Liver (tissue), 3 donors: ENCODE results near the gene SLC5A2.

Source experiments
- ATF3 ChIP-seq: IDR thresholded peaks from 2 replicates; pipeline ENCODE4 v1.6.1; 2016; ENCODE audit warnings: antibody characterized with exemption
- CTCF ChIP-seq: fragments of 150-350 bp; IDR thresholded peaks from 2 replicates; pipeline ENCODE4 v1.5.1; 2017; ENCODE audit warnings: improper control_type of control experiment, low read depth, low read length; ENCODE audit not compliant: missing input control
- EGR1 ChIP-seq, 2 donors: IDR thresholded peaks; 2 replicates each; pipeline ENCODE4 v1.6.1; 2016 to 2018; ENCODE audit warnings: antibody characterized with exemption in 2 of 2, low read depth in 2 of 2
- FOXA1 ChIP-seq: IDR thresholded peaks from 2 replicates; pipeline ENCODE4 v1.6.1; 2016; ENCODE audit warnings: antibody characterized with exemption
- HNF4A ChIP-seq, 2 donors: conservative IDR thresholded peaks; 2 replicates each; pipeline ENCODE4 v1.6.1; 2016; ENCODE audit warnings: antibody characterized with exemption in 2 of 2, mild to moderate bottlenecking in 2 of 2
- JUND ChIP-seq, 2 donors: IDR thresholded peaks; 2 replicates each; pipeline ENCODE4 v1.6.1; 2016; ENCODE audit warnings: antibody characterized with exemption in 2 of 2
- NR2F2 ChIP-seq: IDR thresholded peaks from 2 replicates; pipeline ENCODE4 v1.6.1; 2016; ENCODE audit warnings: antibody characterized with exemption
- REST ChIP-seq: IDR thresholded peaks from 2 replicates; pipeline ENCODE4 v1.6.1; 2016; ENCODE audit warnings: antibody characterized with exemption, mild to moderate bottlenecking
- RXRA ChIP-seq, 2 donors: IDR thresholded peaks; 2 replicates each; pipeline ENCODE4 v1.6.1; 2017 to 2018; ENCODE audit warnings: antibody characterized with exemption in 2 of 2, mild to moderate bottlenecking in 1 of 2
- SP1 ChIP-seq: IDR thresholded peaks from 2 replicates; pipeline ENCODE4 v1.6.1; 2018; ENCODE audit warnings: antibody characterized with exemption, mild to moderate bottlenecking
- TAF1 ChIP-seq: conservative IDR thresholded peaks from 2 replicates; pipeline ENCODE4 v1.6.1; 2016; ENCODE audit warnings: antibody characterized with exemption, mild to moderate bottlenecking
- YY1 ChIP-seq: IDR thresholded peaks from 2 replicates; pipeline ENCODE4 v1.6.1; 2016; ENCODE audit warnings: antibody characterized with exemption, mild to moderate bottlenecking
- ZBTB33 ChIP-seq: IDR thresholded peaks from 2 replicates; pipeline ENCODE4 v1.6.1; 2016; ENCODE audit warnings: antibody characterized with exemption
- donor health status: healthy.
- donor health status: healthy.

- TF ChIP-seq TAF1 (no peak), REST (no peak), CTCF (no peak), ATF3 (no peak), RXRA (IDR thresholded peaks at IDR 0.05) (no peak), EGR1 (IDR thresholded peaks at IDR 0.05; ENCODE audit: low read depth in 2 of 2) (no peak), HNF4A (conservative IDR thresholded peaks at IDR 0.05) (no peak), JUND (IDR thresholded peaks at IDR 0.05) (no peak), ZBTB33 (no peak), SP1 (no peak), YY1 (no peak), NR2F2 (no peak), FOXA1 (no peak)
These were observed 52.8 kb downstream of the SLC5A2 start for GRCh38 chr16:31535737-31536136.
